DMS153 (cell line): ENCODE data around the gene DENND6A.
"Not testable (repeated sequence)": the region's sequence is repeated elsewhere in the genome, so short reads cannot be mapped to it uniquely, and the experiment has no call there.

Experiments
- DNase-seq: peaks from one replicate; lab custom pipeline; 2025; lab: John Stamatoyannopoulos, UW

The DENND6A gene

GRCh38 chr3:57634259-57634658, 58.6 kb downstream of the DENND6A start:
- not testable (repeated sequence) for DNase-seq

- no peak for DNase-seq
These were observed 64.9 kb downstream of the DENND6A start for GRCh38 chr3:57627976-57628375.

GRCh38 chr3:57624801-57625200, 68.1 kb downstream of the DENND6A start:
- no peak for DNase-seq

GRCh38 chr3:57622362-57622761, 70.5 kb downstream of the DENND6A start:
- DNase-seq: no peak

GRCh38 chr3:57617739-57618138, 75.1 kb downstream of the DENND6A start:
- DNase-seq: no peak

GRCh38 chr3:57616233-57616632, 76.6 kb downstream of the DENND6A start:
- no peak for DNase-seq

GRCh38 chr3:57611870-57612269, 81.0 kb downstream of the DENND6A start:
- DNase-seq: not testable (repeated sequence)

- no peak for DNase-seq
These were observed 87.2 kb downstream of the DENND6A start for GRCh38 chr3:57605683-57606082.

GRCh38 chr3:57604971-57605370, 87.9 kb downstream of the DENND6A start:
- DNase-seq: no peak

- DNase-seq: no peak
These were observed 92.7 kb downstream of the DENND6A start for GRCh38 chr3:57600195-57600594.

- DNase-seq: no peak
These were observed 94.0 kb downstream of the DENND6A start for GRCh38 chr3:57598765-57599360.

GRCh38 chr3:57597127-57597923, 95.6 kb downstream of the DENND6A start, which contains the start of gene ARF4:
ARF4 (minus strand) TSS chr3:57597344; CDS start chr3:57597140, 204 bp downstream.
- DNase-seq: peak; percentile 95

GRCh38 chr3:57596495-57597126, 96.3 kb downstream of the DENND6A start:
- no peak for DNase-seq

- no peak for DNase-seq
These were observed 98.3 kb downstream of the DENND6A start for GRCh38 chr3:57594576-57594975.

- no peak for DNase-seq
These were observed 98.7 kb downstream of the DENND6A start for GRCh38 chr3:57594144-57594543.

GRCh38 chr3:57592306-57592705, 100.6 kb downstream of the DENND6A start:
- no peak for DNase-seq

GRCh38 chr3:57587905-57588304, 105.0 kb downstream of the DENND6A start:
- DNase-seq: no peak

- DNase-seq: no peak
These were observed 106.1 kb downstream of the DENND6A start for GRCh38 chr3:57586778-57587177.

GRCh38 chr3:57583544-57583943, 109.3 kb downstream of the DENND6A start:
- no peak for DNase-seq

GRCh38 chr3:57582474-57583168, 110.3 kb downstream of the DENND6A start:
- no peak for DNase-seq

GRCh38 chr3:57577801-57578200, 115.1 kb downstream of the DENND6A start:
- DNase-seq: no peak

GRCh38 chr3:57575966-57576626, 116.8 kb downstream of the DENND6A start:
- DNase-seq: no peak
